Ishikawa (cell line): Measurements from ENCODE around the gene SEMA4A.

Experiments used
- CEBPB ChIP-seq: IDR thresholded peaks from 2 replicates; pipeline ENCODE4 v1.6.1; 2012
- CREB1 ChIP-seq: IDR thresholded peaks from 2 replicates; pipeline ENCODE4 v1.6.1; 2012; ENCODE audit warnings: low read depth
- EGR1 ChIP-seq: IDR thresholded peaks from 2 replicates; pipeline ENCODE4 v1.6.1; 2012
- EP300 ChIP-seq: IDR thresholded peaks from 2 replicates; pipeline ENCODE4 v1.6.1; 2012; ENCODE audit warnings: borderline replicate concordance
- FOXM1 ChIP-seq: IDR thresholded peaks from 2 replicates; pipeline ENCODE4 v1.6.1; 2012; ENCODE audit warnings: low read depth, borderline replicate concordance
- MAX ChIP-seq: IDR thresholded peaks from 2 replicates; pipeline ENCODE4 v1.6.1; 2012
- NFIC ChIP-seq: IDR thresholded peaks from 2 replicates; pipeline ENCODE4 v1.6.1; 2012
- RAD21 ChIP-seq: IDR thresholded peaks from 2 replicates; pipeline ENCODE4 v1.6.1; 2012; ENCODE audit warnings: low read depth
- REST ChIP-seq: IDR thresholded peaks from 2 replicates; pipeline ENCODE4 v1.6.1; 2012; ENCODE audit warnings: low read depth, mild to moderate bottlenecking
- TAF1 ChIP-seq: IDR thresholded peaks from 2 replicates; pipeline ENCODE4 v1.6.1; 2012; ENCODE audit warnings: low read depth, mild to moderate bottlenecking
- TCF12 ChIP-seq: IDR thresholded peaks from 2 replicates; pipeline ENCODE4 v1.6.1; 2012; ENCODE audit warnings: low read depth
- TEAD4 ChIP-seq: IDR thresholded peaks from 2 replicates; pipeline ENCODE4 v1.6.1; 2012
- USF1 ChIP-seq: IDR thresholded peaks from 2 replicates; pipeline ENCODE4 v1.6.1; 2012
- YY1 ChIP-seq: IDR thresholded peaks from 2 replicates; pipeline ENCODE4 v1.6.1; 2012; ENCODE audit warnings: low read depth
- ZBTB7A ChIP-seq: IDR thresholded peaks from 2 replicates; pipeline ENCODE4 v1.6.1; 2012; ENCODE audit warnings: low read depth

SEMA4A gene

GRCh38 chr1:156113282-156113950, 40.0 kb upstream of the SEMA4A start:
- TF ChIP-seq USF1 (no peak), RAD21 (no peak), TCF12 (no peak), TEAD4 (no peak), EGR1 (no peak), CEBPB (no peak), CREB1 (no peak), YY1 (no peak), REST (no peak), ZBTB7A (no peak), NFIC (no peak)

- peak; percentile 75 for TF ChIP-seq MAX
- TF ChIP-seq USF1: peak; percentile 85
- peak; percentile 38; the same call in 1 of the 2 replicates for TF ChIP-seq EGR1
- no peak for TF ChIP-seq CEBPB
- peak; percentile 84 for TF ChIP-seq NFIC
- TF ChIP-seq RAD21: no peak
- peak; percentile 97 for TF ChIP-seq ZBTB7A
- TF ChIP-seq YY1: 0 out of 2 replicates have a peak, but pooled peaks have one; percentile 28
- peak; percentile 78 for TF ChIP-seq TCF12
- no peak for TF ChIP-seq FOXM1
- peak; percentile 79 for TF ChIP-seq EP300
- peak; percentile 88 for TF ChIP-seq TAF1
- peak; percentile 63 for TF ChIP-seq TEAD4
- no peak for TF ChIP-seq CREB1
- TF ChIP-seq REST: no peak
Measured at GRCh38 chr1:156114101-156114918, 39.1 kb upstream of the SEMA4A start, which contains the start of gene LMNA. Gene LMNA, plus strand, starts transcription at chr1:156114711. Its CDS starts 208 bp downstream, at chr1:156114919.

- no peak for TF ChIP-seq EP300
- no peak for TF ChIP-seq YY1
- TF ChIP-seq ZBTB7A: no peak; the same call in 1 of the 2 replicates
- TF ChIP-seq CREB1: no peak
- TF ChIP-seq USF1: no peak
- TF ChIP-seq MAX: peak; percentile 21; the same call in 1 of the 2 replicates
Measured at GRCh38 chr1:156114919-156115513, 38.4 kb upstream of the SEMA4A start.

GRCh38 chr1:156115514-156116374, 37.6 kb upstream of the SEMA4A start:
- TF ChIP-seq RAD21 (no peak), TEAD4 (peak; percentile 94), NFIC (peak; percentile 69)
